ENCODE results near the gene MSN. TPM values are rescaled to one million over a fixed set of nuclear protein-coding genes. Genes with fewer than 3 reads are reported as not detected.

MSN gene
- total and polyA plus RNA-seq, 10 of the 15 experiments (the other 5 are each of a cell fraction or from before 2014, with no cell fraction given), result 93.8 to 432 (median 270) TPM

DNA sequence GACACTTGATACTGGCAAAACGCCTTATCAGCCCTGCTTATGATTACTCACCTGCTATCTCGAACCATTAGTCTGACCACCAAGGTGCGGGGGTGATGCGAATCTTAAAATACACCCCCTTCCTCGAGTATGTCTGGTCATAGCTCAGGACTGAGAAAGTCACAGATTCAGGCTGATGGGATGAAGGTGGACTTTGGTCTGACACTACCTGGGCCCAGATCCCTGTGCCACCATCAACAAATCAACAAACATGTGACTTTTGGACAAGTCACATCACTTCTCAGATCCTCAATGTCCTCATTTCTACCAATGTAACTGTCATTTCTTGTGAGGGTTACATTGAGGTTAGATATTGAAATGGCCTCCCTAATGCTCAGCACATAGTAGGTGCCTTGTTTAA, 9.8 kb upstream of the MSN start:
- 62% methylated on average over 5 of the region's 5 CpGs for WGBS (ENCODE audit: insufficient coverage, insufficient replicate concordance, low lambda C conversion rate, missing lambda C conversion rate)
- Histone ChIP-seq H3K36me3 (ENCODE audit: control insufficient read depth in 2 of 2, insufficient read depth in 2 of 2, low read length in 1 of 2) (no peaks in the 10 kb centered on the region), H3K79me2 (ENCODE audit: control insufficient read depth, insufficient read depth, low read length) (no peaks in the 10 kb centered on the region), H3K4me2 (ENCODE audit: control insufficient read depth, insufficient read depth) (no peak overlapping the region), H3K9ac (ENCODE audit: control insufficient read depth, insufficient read depth, low read length) (no peak overlapping the region), H3K9me3 (replicated peaks; ENCODE audit: control insufficient read depth, insufficient read depth, low read length) (no peaks in the 10 kb centered on the region; the same call in 2 of the 3 replicates), H3K4me1 (ENCODE audit: control insufficient read depth, insufficient read depth, low read length) (no peaks in the 10 kb centered on the region; the same call in 1 of the 2 replicates), H4K20me1 (ENCODE audit: control insufficient read depth, insufficient read depth) (no peaks in the 10 kb centered on the region), H3K27ac (ENCODE audit: control insufficient read depth, insufficient read depth) (peak overlapping the region; percentile 12; the same call in 1 of the 2 replicates), H2AFZ (ENCODE audit: control insufficient read depth, low read depth, low read length) (no peak overlapping the region), H3K27me3 (replicated peaks in 1 of 2; ENCODE audit: control insufficient read depth in 2 of 2, insufficient read depth in 2 of 2, low read length in 1 of 2) (no peaks in the 10 kb centered on the region), H3K4me3 (no peak overlapping the region)
- DNase-seq (ENCODE audit: low read depth, low spot score) (no peak), ATAC-seq (no peak), FAIRE-seq (peak; percentile 47)
- no TSS peak for BruUV-seq (replicated peaks)
- ChIA-PET CTCF (interaction anchor here (1.0 kb wide), 1 partner anchor 46 kb away, joined by 3 read pairs; no protein-coding TSS in a partner anchor), RAD21 (ENCODE audit: unreplicated experiment) (interaction anchor here (1.0 kb wide), 1 partner anchor 31 kb away, joined by 3 read pairs; no protein-coding TSS in a partner anchor), SMC1A (ENCODE audit: uncharacterized antibody, unreplicated experiment) (interaction anchor here (1.0 to 2.0 kb wide), 7 partner anchors 9 to 91 kb away, joined by 3 to 6 read pairs (median 4); partner anchors contain the start of gene MSN), POLR2A (no interaction called here)
- intact Hi-C loops (cut with micrococcal nuclease; ENCODE audit: unreplicated experiment) (no loop called here), in situ Hi-C loops (cut with MboI) (no loop called here)
- TF ChIP-seq, protein P1, sequence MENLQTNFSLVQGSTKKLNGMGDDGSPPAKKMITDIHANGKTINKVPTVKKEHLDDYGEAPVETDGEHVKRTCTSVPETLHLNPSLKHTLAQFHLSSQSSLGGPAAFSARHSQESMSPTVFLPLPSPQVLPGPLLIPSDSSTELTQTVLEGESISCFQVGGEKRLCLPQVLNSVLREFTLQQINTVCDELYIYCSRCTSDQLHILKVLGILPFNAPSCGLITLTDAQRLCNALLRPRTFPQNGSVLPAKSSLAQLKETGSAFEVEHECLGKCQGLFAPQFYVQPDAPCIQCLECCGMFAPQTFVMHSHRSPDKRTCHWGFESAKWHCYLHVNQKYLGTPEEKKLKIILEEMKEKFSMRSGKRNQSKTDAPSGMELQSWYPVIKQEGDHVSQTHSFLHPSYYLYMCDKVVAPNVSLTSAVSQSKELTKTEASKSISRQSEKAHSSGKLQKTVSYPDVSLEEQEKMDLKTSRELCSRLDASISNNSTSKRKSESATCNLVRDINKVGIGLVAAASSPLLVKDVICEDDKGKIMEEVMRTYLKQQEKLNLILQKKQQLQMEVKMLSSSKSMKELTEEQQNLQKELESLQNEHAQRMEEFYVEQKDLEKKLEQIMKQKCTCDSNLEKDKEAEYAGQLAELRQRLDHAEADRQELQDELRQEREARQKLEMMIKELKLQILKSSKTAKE (IDR thresholded peaks at IDR 0.05; ENCODE audit: low read depth, poor library complexity, severe bottlenecking), result no peak
- TF ChIP-seq CBFB (IDR thresholded peaks at IDR 0.05; ENCODE audit: low read depth) (no peak), WRNIP1 (IDR thresholded peaks at IDR 0.05; ENCODE audit: borderline replicate concordance, low read depth, low read length) (no peak), JUNB (IDR thresholded peaks at IDR 0.05) (no peak), RAD21 (IDR thresholded peaks at IDR 0.05; ENCODE audit: insufficient read depth, low read depth, low read length) (no peak), ATF7 (IDR thresholded peaks at IDR 0.05; ENCODE audit: low read depth) (no peak), FOXM1 (IDR thresholded peaks at IDR 0.05; ENCODE audit: low read depth, low read length) (no peak), MEF2B (IDR thresholded peaks at IDR 0.05; ENCODE audit: partially characterized antibody, poor library complexity, severe bottlenecking) (no peak), TARDBP (IDR thresholded peaks at IDR 0.05; ENCODE audit: borderline replicate concordance) (no peak), RCOR1 (conservative IDR thresholded peaks at IDR 0.05; ENCODE audit: low read depth, low read length) (no peak), SMC3 (IDR thresholded peaks at IDR 0.05; ENCODE audit: borderline replicate concordance, low read length) (no peak), RELA (IDR thresholded peaks at IDR 0.05; ENCODE audit: borderline replicate concordance, partially characterized antibody) (no peak)

Measured in GM12878 (cell line).